GM21717 (cell line): ENCODE results near the gene MVB12B.

Experiments
- ATAC-seq: cut with Tn5 transposase; IDR thresholded peaks from one replicate; pipeline ENCODE4 v1.9.1; 2021; ENCODE audit warnings: mild to moderate bottlenecking, moderate library complexity; ENCODE audit not compliant: unreplicated experiment

Gene MVB12B

GRCh38 chr9:126486276-126486675 lies 159.6 kb downstream of the MVB12B start:
- ATAC-seq: no peak

DNA sequence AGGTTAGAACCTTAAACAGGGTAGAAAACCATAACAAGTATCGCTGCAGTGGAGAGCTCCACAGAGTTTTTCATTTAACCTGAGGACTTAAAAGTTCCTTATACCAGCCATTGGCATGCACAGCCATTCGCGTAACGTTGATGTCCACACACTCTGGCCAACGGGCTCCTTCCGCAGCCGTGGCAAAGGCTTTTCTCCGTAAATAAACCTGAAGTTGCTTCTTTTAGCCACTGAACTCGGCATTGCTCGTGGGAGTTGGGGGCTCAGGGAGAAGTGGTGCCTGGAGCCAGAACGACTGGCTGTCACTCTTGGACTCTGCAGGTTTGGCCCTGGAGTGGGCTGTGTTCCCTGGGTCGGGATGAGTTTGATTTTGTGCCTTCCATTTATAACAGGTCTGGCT lies 161.2 kb downstream of the MVB12B start:
- ATAC-seq: no peak

- ATAC-seq: no peak
Observed at GRCh38 chr9:126488310-126488709, 161.7 kb downstream of the MVB12B start.

GRCh38 chr9:126488881-126489404 lies 162.3 kb downstream of the MVB12B start:
- ATAC-seq: no peak

- ATAC-seq: no peak
Observed at GRCh38 chr9:126489581-126490213, 163.1 kb downstream of the MVB12B start.

DNA sequence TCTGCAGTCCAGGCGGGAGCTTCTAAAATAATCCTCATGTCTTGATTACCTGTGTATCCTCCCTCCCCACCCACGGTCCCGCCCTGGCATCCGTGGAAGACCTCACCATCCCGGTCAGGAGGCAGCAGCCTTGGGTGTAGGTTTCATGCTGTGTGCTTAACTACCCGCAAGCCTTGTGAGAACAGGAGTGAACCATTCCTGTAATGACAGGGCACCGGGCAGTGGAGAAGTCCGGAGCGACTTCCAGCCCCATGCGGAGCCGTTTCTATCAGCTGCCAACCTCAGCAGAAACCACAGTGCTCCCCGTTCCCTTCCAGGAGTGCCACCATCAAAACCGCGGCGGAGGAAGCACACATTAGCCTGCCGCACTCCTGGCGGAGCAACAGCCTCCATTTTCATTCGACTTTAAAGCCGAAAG lies 163.6 kb downstream of the MVB12B start:
- ATAC-seq: no peak

- no peak for ATAC-seq
Observed at GRCh38 chr9:126490871-126491567, 164.4 kb downstream of the MVB12B start.

- no peak for ATAC-seq
Observed at GRCh38 chr9:126491568-126491879, 164.9 kb downstream of the MVB12B start.

DNA sequence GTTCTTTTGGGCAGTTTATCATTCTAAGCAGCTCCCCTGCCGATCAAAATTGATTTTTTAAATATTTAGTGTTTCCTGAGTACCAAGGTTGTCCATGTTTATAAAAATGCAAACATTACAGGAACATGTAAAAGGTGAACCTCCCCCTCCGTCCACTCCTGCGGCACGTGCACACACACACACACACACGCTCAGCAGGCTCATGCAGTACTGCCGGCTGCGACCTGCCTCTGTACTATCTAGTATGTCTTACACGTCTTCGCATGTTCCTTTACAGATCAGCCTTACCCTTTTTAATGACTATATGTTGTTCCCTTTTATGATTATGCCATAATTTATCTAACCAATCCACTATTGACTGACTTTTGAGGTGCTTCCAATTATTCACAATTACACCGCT lies 165.3 kb downstream of the MVB12B start:
- ATAC-seq: no peak

- ATAC-seq: no peak
Observed at GRCh38 chr9:126494264-126494663, 167.6 kb downstream of the MVB12B start.

- ATAC-seq: no peak
Observed at GRCh38 chr9:126494746-126495145, 168.1 kb downstream of the MVB12B start.

DNA sequence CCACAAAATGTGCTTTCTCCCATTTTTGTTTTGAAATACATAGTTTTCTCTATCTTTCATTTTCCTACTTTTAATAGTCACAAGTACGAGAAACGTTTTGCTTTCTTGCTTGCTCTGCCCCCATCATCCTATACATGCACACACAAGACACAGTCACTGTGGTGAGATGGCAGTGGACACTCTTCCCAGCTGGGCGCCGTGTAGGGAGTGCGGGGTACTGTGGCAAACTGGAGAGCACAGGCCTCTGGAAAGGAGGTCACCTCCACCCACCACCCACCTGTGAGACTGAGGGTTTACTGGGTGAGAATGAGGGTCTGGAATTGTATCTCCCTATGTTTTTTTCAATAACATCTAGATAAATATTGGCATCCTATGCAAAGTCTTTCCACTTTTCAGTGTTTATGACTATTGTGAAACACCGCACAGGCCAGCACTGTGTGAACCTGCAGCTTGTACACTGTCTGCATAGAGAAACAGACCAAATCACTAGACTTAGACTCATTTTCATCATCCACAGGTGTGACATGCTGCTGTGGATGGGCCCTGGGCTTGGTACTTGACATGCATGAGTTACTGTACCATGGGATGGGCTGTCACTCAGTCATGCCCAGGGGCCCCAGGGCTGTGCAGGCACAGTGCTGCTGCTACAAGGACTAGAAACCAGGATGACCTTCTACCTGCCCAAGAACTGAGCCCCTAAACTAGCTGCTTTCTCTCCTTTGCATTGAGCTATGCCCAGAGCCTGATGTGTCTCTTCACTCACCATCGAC lies 169.0 kb downstream of the MVB12B start:
- ATAC-seq: no peak

DNA sequence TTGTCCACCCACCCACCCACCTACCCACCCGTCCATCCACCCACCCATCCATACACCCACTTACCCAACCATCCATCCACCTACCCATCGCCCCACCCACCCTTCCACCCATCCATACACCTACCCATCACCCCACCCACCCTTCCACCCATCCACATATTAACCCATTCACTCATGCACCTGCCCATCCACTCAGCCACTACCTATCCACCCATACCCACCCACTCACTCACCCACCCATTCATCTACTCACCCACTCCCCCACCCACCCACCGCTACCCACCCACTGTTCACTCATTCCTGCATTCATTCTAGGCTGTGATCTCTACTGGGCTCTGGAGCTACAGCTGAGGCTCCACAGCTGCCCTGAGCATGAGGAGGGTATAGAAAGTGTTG lies 169.6 kb downstream of the MVB12B start:
- ATAC-seq: no peak

DNA sequence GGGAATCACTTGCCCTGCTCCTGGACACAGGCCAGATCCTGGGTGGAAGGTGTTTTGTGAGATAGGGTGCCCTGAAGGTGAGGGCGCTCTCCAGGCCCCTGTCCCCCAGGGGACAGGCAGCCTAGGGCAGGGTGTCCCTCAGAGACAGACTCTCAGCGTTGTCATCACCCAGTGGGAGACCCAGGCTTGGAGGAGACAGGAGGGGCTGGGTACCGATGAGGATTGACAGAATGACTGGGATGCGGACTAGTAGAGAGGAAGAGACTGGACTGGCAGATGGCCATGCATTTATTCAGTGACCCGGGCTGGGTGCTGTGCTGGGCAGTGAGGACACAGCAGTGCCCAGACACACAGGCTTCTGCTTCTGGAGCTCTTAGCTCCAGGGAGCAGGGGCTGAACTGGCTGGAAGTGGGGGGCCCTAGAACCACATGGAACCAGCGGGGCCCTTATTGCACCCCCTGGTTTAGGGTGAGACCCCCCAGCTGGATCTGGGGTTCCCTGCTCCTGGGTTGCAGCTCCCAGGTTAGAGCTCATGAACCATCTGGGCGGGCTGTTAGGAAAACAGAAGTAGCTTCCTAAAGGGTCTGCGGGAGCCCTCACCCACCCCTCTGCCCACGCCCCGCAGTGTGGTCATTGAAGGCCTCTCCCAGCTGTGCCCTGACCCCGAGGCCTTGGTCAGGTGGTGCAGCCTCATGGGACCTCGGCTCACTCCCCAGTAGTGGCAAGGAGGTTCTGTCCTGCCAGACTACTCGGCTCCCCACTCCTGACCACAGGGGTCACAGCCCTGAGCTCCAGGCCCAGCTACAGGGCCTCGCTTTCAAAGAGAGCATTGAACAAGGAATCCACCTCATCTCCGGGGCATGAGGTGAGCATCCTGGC lies 170.4 kb downstream of the MVB12B start:
- ATAC-seq: no peak

DNA sequence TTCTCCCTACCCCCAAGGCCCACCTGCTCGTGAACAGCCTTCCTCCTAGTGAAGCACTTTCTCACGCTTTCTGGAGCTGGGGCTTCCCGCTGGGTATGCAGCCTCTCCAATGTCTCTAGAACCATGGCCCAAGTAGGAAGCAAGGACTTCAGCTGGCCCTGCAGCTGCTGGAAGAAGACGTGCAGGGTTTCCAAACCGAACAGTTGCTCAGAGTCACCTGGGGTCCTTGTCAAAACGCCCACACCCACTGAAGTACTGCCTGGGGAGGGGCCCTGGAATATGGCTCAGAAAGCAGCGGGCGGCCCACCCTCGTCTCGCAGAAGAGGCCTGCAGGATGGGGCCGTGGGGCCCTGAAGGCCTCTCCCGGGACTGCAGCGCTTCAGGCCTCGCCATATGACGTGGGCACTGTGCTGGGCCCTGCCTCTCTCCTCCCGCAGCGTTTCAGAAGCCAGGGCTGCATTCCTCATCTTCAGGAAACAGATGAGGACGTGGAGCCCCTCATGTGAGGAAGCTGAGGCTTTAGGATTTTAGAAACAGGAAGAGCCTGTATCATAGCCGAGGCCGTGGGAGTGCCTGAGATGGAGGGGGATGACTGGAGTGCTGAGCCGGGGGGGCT lies 171.1 kb downstream of the MVB12B start:
- no peak for ATAC-seq

DNA sequence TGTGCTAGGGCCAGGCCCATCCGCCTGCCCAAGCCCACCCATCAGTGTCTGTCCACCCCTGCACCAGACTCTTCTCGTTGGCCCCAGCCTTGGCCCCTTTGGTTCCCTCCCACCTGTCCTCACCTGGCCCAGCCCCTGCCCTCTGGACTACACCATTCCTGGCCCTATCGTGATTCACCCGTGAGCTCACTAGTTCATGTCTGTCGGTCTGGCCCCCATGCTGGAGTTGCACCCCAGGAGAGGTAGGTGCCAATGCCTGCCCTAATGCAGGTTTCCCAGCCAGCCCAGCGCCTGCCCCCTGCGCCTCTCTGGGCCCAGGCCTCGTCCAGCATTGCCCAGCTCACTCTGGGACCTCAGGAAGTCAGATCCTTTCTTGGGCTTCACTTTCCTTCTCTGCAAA lies 171.7 kb downstream of the MVB12B start:
- no peak for ATAC-seq

- ATAC-seq: no peak
Observed at GRCh38 chr9:126499005-126499910, 172.6 kb downstream of the MVB12B start.

- no peak for ATAC-seq
Observed at GRCh38 chr9:126499911-126500599, 173.4 kb downstream of the MVB12B start.
